ENCODE data around the gene PNCK.

GRCh38 chrX:153628129-153628528, 45.5 kb downstream of the PNCK start:
- no peak for TF ChIP-seq CTCF (IDR thresholded peaks at IDR 0.05)
- TF ChIP-seq POLR2A (IDR thresholded peaks at IDR 0.05) = no peak
